ENCODE measurements around the gene PAOX. TPM values are rescaled to one million over a fixed set of nuclear protein-coding genes. Genes with fewer than 3 reads are reported as not detected.
A peak's percentile ranks its signal among the peaks of the same experiment; 100 is the strongest.

Gene PAOX
- total RNA-seq, 4 donors from 2014 or later, result 3.5 to 11.0 (median 9.9) TPM

DNA sequence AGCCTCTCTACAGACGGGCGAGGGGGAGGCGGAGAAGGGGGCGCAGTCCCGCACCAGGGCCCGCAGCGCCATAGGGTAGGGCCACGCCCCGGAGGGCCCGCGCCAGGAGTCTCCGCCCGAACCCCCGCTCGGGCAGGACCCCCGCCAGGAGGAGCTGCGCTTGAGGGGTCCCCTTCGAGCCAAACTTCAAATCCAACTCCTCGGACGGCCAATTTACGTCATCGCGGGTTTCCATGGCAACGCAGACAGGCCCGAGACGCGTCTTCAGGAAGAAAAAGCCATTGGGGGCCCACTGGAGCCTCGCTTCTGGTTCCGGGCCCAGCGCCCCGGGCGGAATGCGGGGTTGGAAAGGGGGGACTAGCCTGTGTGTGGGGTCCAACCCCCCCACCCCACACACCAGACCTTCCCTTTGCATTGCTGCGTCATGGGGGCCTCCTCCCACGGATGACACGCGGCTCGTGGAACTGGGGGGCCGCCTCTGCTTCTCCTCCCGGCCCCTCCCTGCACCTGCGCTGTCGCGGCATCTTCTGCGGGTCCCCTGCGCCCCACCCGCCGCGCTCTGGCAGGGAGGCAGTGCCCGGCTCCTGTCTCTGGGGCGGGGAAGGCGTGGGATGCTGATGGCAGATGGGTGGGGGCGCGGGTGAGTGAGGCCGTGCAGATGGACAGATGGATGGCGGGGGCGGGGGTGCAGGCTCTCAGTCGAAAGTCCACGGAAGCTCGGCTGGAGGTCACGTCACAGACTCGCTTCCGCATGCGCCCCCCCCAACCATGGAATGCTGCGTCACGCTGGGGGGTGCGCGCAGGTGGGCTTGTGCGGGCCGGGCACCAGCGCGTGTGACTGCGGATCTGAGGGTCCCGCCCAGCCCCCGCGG lies 43.6 kb upstream of the PAOX start:
- Histone ChIP-seq H3K27ac (no peak overlapping the region), H3K4me3 (replicated peaks in 1 of 3) (peak overlapping the region in 1 of 3 donors; percentile 15), H3K27me3 (peaks cover 28% of the 10 kb centered on the region), H3K9me3 (no peaks in the 10 kb centered on the region), H3K4me1 (peaks cover 14 to 22% of the 10 kb centered on the region in 2 donors), H3K36me3 (no peaks in the 10 kb centered on the region)
- intact Hi-C loops (cut with DNase I), result no loop called here
- WGBS, 2 donors, result 2 to 4% methylated on average over 5 to 12 of the region's 75 CpGs
- DNase-seq, result peak; percentile 55 to 58
- TF ChIP-seq POLR2A (IDR thresholded peaks at IDR 0.05), result no peak
- TF ChIP-seq, protein P1, sequence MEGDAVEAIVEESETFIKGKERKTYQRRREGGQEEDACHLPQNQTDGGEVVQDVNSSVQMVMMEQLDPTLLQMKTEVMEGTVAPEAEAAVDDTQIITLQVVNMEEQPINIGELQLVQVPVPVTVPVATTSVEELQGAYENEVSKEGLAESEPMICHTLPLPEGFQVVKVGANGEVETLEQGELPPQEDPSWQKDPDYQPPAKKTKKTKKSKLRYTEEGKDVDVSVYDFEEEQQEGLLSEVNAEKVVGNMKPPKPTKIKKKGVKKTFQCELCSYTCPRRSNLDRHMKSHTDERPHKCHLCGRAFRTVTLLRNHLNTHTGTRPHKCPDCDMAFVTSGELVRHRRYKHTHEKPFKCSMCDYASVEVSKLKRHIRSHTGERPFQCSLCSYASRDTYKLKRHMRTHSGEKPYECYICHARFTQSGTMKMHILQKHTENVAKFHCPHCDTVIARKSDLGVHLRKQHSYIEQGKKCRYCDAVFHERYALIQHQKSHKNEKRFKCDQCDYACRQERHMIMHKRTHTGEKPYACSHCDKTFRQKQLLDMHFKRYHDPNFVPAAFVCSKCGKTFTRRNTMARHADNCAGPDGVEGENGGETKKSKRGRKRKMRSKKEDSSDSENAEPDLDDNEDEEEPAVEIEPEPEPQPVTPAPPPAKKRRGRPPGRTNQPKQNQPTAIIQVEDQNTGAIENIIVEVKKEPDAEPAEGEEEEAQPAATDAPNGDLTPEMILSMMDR (IDR thresholded peaks at IDR 0.05), result no peak

DNA sequence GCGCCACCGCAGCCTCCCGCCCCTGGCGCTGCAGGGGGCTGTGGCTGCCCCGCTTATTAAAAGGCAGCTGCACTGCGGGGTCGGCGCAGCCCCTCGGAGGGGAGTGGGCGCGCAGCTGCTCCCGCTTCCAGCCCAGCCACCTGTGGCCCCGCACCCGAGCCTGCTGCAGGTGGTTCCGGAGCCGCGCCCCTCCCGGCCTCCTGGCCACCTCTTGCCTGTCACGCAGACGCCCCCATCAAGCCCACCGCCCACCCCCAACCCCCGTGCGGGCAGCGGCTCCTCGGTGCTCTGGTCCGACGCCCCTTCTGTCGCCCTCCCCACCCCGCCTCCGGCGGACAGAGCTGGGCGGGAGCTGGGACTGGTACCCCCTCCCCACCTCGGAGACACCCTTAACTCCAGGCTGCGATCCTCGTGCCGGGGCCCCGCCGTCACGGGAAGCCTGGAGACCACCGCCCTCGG lies 42.9 kb upstream of the PAOX start:
- DNase-seq, result no peak
- TF ChIP-seq, protein P1 (IDR thresholded peaks at IDR 0.05), result no peak
- no peak for TF ChIP-seq POLR2A (IDR thresholded peaks at IDR 0.05)
- Histone ChIP-seq H3K9me3 (no peaks in the 10 kb centered on the region), H3K4me3 (replicated peaks in 1 of 3) (no peak overlapping the region), H3K27ac (no peak overlapping the region), H3K4me1 (peaks cover 14 to 22% of the 10 kb centered on the region in 2 donors), H3K36me3 (no peaks in the 10 kb centered on the region), H3K27me3 (peaks cover 28% of the 10 kb centered on the region)
- intact Hi-C loops (cut with DNase I), result no loop called here
- 9% methylated on average over 13 of the region's 41 CpGs; no CpG with 5 or more reads in 1 of the 2 donors for WGBS, 2 donors

DNA sequence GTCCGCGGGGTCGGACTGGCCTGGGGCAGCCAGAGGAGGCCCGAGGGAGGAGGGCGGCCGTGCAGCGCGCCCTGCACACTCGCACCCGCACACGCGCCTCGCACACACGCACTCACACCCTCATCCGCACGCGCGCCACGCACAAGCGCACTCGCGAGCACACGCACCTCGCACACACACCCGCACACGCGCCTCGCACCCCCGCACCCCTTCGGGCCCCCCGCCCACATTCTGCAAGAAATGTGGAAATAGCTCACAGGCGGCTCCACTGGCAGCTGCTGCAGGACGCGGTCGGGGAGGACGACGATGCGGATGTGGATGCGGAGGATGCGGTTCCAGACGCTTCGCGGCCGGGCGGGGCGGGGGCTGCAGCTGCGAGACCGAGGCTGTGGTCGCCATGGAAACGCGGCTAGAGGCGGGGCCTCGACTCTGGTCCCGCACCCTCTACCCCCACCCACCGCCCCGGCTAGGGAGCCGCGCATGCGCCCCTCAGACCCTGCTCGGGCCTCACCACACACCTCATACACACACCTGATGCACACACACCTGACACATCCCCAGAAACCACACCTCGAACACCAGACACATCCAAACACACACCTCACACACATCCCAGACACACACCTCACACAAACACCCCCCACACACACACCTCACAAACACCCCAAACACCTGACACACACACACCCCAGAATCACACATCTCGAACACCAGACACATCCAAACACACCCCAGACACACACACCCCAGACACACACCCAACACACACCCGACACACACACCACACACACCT lies 42.3 kb upstream of the PAOX start, which contains the start of gene CALY:
Gene CALY, minus strand, starts transcription at position 320 of the 793 bp plus-strand sequence. CDS start 7,907 bp downstream, outside the sequence.
- WGBS, 2 donors, result 24 to 49% methylated on average over 5 to 26 of the region's 63 CpGs
- Histone ChIP-seq H3K4me3 (replicated peaks in 1 of 3) (peak within 1 kb of the TSS in 1 of 3 donors; percentile 15), H3K4me1 (peaks cover 14 to 22% of the 10 kb centered on the region in 2 donors), H3K9me3 (no peaks in the 10 kb centered on the region), H3K27me3 (peaks cover 28% of the 10 kb centered on the region), H3K36me3 (no peaks in the 10 kb centered on the region), H3K27ac (no peak within 1 kb of the TSS)
- TF ChIP-seq POLR2A (IDR thresholded peaks at IDR 0.05), result no peak
- TF ChIP-seq, protein P1 (IDR thresholded peaks at IDR 0.05), result no peak
- intact Hi-C loops (cut with DNase I), result no loop called here
- peak in 1 of 2 donors; percentile 20 for DNase-seq

DNA sequence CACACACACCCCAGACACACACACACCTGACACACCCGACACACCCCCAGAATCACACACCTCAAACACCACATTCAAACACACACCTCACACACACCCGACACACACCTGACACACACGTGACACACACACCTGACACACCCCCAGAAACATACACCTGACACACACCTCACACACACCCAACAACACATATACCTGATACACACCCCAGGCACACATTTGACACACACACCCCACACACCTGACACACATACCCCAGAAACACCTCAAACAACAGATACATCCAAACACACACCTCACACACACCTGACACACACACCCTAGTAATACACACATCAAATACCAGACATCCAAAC lies 41.7 kb upstream of the PAOX start:
- Histone ChIP-seq H3K27ac (no peak overlapping the region), H3K36me3 (no peaks in the 10 kb centered on the region), H3K9me3 (no peaks in the 10 kb centered on the region), H3K27me3 (peaks cover 28% of the 10 kb centered on the region), H3K4me1 (peaks cover 14 to 22% of the 10 kb centered on the region in 2 donors), H3K4me3 (replicated peaks in 1 of 3) (no peak overlapping the region)
- DNase-seq, result no peak
- TF ChIP-seq POLR2A (IDR thresholded peaks at IDR 0.05), result no peak
- intact Hi-C loops (cut with DNase I), result no loop called here
- 81 to 92% methylated on average over 3 of the region's 3 CpGs for WGBS, 2 donors

All from thyroid gland (tissue), 4 donors.